ENCODE results near the gene FOXO3.

GRCh38 chr6:108730635-108731515 is 170.2 kb downstream of the FOXO3 start:
- TF ChIP-seq CTCF (IDR thresholded peaks at IDR 0.05), result no peak
- TF ChIP-seq POLR2A (IDR thresholded peaks at IDR 0.05), result no peak
- no peak for TF ChIP-seq EP300 (IDR thresholded peaks at IDR 0.05)
